HG03354 (cell line): ENCODE measurements around the gene SPARC.
"Not testable (repeated sequence)": the region's sequence is repeated elsewhere in the genome, so short reads cannot be mapped to it uniquely, and the experiment has no call there.

Source experiments
- ATAC-seq: cut with Tn5 transposase; IDR thresholded peaks from one replicate; pipeline ENCODE4 v1.9.1; 2021; ENCODE audit warnings: mild to moderate bottlenecking; ENCODE audit not compliant: unreplicated experiment, poor library complexity, severe bottlenecking

The SPARC gene

DNA sequence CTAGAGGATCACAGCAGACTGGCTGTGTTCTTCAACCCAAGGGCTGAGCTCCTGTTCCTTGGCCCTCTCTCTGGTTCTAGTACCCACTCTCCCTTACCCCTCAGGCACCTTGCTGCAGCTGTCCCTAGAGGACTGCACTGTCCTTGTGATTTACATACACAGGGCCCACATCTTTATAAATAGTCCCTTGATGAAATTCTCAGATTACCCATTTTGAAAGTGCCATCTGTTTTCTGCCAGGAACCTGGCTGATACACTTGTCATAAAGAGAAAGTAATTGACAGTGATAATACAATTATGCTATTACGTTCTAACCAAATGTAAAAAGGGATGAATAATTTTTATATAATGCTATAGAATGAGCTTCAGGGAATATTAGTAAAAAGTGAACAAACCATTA, 16.5 kb upstream of the SPARC start:
- ATAC-seq, result peak; percentile 94

DNA sequence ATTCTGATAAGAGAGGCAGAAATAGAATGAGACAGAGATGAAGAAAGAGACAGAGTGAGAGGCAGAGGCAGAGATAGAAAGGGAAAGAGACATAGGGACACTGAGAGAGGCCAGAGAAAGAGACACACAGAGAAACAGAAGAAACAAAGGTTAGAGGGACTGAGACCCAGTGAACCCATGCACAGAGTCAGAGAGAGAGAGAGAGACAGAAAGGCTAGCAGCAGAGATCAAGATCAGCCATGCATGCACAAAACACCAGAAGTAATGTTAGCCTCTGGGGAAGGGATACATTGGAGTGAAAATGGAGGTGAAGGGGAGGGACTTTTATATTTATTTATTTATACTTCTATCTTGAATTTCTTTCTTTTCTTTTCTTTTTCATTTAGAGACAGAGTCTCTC, 14.1 kb upstream of the SPARC start:
- peak; percentile 41 for ATAC-seq

GRCh38 chr5:151700296-151700695, 13.6 kb upstream of the SPARC start:
- ATAC-seq, result peak; percentile 39

- ATAC-seq, result no peak
Observed at GRCh38 chr5:151699071-151699901, 12.6 kb upstream of the SPARC start.

DNA sequence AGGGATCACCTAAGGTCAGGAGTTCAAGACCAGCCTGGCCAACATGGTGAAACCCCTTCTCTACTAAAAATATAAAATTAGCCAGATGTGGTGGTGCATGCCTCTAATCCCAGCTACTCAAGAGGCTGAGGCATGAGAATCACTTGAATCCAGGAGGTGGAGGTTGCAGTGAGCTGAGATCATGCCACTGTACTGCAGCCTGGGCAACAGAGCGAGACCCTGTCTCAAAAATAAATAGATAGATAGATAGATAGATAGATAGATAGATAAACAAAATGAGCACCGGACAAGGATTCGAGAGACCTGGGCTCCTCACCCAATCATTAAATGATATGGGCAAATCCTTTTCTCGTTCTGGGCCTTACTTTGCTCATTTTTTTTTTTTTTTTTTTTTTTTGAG, 11.4 kb upstream of the SPARC start:
- not testable (repeated sequence) for ATAC-seq

- no peak for ATAC-seq
Observed at GRCh38 chr5:151697452-151697851, 10.7 kb upstream of the SPARC start.

DNA sequence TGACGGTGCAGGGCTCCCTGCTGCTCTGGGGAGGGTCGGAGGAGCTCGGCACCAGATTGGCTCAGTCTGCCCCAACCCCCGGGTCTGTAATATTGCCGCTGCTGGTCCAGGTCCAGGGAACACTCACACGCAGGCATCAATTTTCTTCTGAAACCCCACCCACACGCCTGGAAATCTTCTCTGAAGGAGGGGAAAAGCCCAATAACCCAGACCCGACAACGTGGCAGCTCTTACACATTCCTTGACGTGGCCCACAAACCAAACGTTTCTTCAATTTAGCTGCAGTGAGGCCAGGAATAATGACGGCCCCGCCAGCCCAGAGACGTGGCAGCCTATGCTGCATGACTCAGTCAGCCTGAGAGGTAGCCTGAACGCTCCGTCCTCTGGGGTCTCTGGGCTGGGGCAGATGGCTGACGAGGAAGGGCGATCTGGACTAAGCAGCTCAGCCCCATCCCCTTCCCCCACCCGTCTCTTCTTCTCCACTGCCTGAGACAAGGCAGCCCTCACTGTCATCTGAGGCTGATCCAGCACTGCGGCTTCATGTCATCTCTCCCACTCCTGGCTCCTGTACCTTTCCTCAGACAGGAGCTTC, 9.9 kb upstream of the SPARC start:
- ATAC-seq, result no peak

DNA sequence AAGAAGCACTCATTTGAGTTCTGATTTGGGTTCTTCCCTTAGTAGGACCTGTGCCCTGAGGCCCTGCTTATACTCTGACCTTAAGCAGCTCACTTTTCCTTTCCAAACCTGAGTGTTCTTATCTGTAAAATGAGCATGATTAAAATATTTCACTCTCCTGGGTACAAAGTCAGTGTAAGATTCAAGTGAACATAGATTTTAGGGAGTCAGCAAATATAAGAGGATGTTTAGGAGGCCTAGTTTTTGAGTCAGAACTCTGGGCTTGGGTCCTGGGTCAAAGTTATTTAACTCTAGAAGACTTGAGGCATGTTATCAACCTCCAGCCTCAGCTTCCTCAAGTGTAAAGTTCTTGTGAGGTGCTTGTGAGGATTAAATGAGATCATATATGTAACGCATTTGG, 8.7 kb upstream of the SPARC start:
- no peak for ATAC-seq

- ATAC-seq, result no peak
Observed at GRCh38 chr5:151694035-151694485, 7.3 kb upstream of the SPARC start.

DNA sequence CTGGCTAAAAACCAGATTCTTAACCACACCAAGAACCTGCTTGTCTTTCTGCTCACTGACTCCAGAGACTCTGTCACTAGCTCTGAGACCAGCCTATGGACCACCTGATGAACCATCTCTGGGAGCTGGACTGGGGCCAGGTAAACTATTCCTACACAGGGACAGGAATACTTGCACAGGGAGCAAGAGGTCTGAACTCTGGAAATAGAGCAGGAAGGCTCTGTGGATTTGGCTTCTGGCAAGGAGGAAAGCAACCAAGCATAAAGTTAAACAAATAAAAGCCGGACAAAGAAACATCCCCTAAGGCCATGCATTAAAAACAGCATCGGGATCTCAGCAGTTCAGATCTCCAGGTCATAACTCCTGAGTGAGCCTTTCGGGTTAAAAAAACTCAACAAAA, 5.6 kb upstream of the SPARC start:
- ATAC-seq, result no peak

DNA sequence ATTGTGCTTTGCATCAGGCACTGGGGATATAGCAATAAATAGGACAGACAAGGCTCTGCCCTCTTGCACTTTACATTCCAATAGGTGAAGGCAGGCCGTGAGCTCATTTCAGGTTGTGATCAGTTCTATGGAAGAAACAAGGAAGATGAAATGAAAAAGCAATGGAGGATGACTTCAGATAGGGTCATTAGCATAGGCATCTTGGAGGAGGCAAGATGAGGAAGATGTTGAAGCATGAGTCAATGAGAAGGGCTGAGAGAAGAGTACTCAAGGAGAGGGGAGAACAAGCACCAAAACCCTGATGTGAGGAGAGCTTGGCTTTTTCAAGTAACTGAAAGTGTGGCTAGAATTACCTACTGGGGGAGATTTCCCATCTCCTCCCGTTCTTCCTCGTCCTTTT, 5.0 kb upstream of the SPARC start:
- ATAC-seq, result no peak

DNA sequence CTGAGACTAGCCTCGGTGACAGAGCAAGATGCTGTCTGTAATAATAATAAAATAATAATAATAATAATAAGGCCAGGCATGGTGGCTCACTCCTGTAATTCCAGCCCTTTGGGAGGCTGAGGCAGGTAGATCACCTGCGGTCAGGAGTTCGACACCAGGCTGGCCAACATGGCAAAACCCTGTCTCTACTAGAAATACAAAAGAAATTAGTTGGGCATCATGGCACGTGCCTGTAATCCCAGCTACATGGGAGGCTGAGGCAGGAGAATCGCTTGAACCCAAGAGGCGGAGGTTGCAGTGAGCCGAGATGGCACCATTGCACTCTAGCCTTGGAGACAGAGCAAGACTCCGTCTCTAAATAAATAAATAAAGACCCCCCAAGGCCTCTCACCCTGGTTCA, 2.9 kb upstream of the SPARC start:
- not testable (repeated sequence) for ATAC-seq

- no peak for ATAC-seq
Observed at GRCh38 chr5:151688436-151688835, 1.7 kb upstream of the SPARC start.

DNA sequence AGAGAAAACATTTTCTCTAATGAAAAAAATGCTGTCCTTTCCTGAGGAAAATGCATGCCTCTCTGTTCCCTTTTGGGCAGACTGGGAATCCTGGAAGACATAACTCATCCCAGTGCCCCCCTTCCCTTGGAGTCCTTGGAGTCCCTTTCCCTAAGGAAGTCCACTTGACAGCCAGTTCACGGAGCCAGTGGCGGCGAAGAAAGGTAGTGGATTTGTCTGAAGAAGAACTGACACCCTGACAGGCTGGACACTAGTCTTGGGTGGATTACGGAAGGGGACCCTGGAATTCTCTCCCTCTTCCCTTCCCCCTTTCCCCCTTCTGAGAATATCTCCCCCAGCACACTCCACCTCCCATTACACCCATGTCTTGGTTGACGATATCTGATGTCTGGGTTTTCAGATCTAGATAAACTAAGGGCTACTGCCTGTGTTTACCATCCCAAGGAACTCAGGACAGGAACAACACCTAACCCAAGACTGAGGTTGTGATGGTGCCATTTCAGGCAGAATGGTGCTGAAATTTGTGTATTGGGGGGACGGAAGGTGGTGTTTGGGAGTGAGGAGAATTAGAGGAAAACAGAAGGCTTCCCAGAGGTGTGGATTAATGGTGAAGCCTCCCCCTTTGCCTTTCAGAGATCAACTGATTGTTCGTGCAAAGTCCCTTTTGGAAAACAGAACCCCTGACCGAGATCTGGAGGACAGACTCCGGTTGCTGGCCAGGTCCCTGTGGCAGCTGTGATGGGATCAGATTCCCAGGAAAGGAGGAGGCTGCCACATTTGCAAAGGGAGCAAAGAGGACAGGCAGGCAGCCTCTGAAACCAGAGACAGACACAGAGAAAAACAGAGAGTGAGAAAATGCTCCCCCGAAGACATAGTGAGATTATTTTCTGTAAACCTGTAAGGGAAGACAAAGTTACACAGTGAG, 704 bp downstream of the SPARC start:
- peak; percentile 11 for ATAC-seq

GRCh38 chr5:151684690-151685361, 1.9 kb downstream of the SPARC start:
- ATAC-seq, result no peak

DNA sequence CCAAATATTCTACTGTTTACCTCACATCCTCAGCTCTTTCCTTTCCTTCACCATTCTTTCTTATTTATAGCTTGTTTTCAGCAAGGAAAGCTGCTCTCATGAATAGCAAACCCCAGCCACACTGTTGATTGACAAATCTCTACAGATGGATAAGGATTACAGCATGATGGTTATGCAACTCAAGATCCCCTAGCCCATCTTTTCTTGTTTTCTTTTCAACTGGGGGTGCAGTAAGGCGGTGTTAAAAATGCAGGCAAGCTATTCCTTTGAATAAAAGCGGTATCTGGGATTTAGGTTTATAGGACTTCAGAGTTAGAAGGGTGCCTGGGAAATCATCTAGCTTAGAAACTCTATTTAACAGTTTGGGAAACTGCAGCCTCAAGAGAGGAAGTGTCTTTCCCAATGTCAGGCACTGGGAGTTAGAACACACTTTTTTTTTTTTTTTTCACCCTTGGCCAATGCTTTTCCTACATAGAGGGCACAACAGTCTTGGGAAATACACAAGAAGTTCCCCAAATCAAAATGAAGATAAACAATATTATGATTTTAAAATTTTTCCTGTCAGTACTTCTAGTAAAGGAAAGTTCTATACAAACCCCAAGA, 2.6 kb downstream of the SPARC start:
- no peak for ATAC-seq

GRCh38 chr5:151683444-151683843, 3.3 kb downstream of the SPARC start:
- no peak for ATAC-seq

GRCh38 chr5:151682751-151683331, 3.9 kb downstream of the SPARC start:
- no peak for ATAC-seq

DNA sequence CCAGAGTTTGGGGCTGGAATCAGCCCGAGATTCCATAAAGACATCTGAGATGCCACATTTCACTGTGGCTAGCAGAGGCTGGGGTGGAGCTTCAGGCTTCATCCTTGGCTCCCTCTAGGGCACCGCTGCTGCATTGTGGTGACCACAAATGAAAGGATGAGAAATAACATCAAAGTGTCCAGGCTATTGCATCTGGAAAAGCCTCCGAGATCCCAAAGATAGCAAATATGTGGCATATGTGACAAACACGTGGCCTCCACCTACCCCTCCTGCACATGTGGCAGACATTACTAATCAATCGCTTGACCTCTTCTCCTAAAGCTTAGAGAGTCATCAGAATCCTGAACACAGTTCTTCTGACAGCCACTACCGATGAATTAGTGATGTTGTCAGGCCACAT, 4.5 kb downstream of the SPARC start:
- ATAC-seq, result no peak
